Osteoblast (primary cell): ENCODE data around the gene SEMA3B. TPM values are rescaled to one million over a fixed set of nuclear protein-coding genes. Genes with fewer than 3 reads are reported as not detected.

ENCODE experiments used
- DNase-seq: peaks from one replicate; pipeline ENCODE4 v3.0.0; 2011; ENCODE audit warnings: low spot score, mixed read lengths; ENCODE audit not compliant: insufficient read length; ENCODE audit errors: missing footprints
- H2AFZ ChIP-seq: 2 replicates; pipeline ENCODE4 v1.6.0; 2011; ENCODE audit warnings: mild to moderate bottlenecking, low read length
- H3K27ac ChIP-seq: 2 replicates; pipeline ENCODE4 v1.5.1; 2011; ENCODE audit warnings: mild to moderate bottlenecking, low read depth, low read length, moderate library complexity
- H3K27me3 ChIP-seq: 2 replicates; pipeline ENCODE4 v1.6.0; 2012; ENCODE audit warnings: mild to moderate bottlenecking, control low read depth, inconsistent platforms, low read length, moderate library complexity; ENCODE audit not compliant: insufficient read depth
- H3K36me3 ChIP-seq: 2 replicates; pipeline ENCODE4 v1.5.1; 2011; ENCODE audit warnings: mild to moderate bottlenecking, low read length, control low read depth, moderate library complexity; ENCODE audit not compliant: insufficient read depth
- H3K4me1 ChIP-seq: 2 replicates; pipeline ENCODE4 v1.5.1; 2011; ENCODE audit warnings: mild to moderate bottlenecking, low read length, control low read depth, moderate library complexity; ENCODE audit not compliant: insufficient read depth
- H3K4me2 ChIP-seq: 2 replicates; pipeline ENCODE4 v1.6.0; 2011; ENCODE audit warnings: mild to moderate bottlenecking, low read length; ENCODE audit not compliant: insufficient read depth
- H3K4me3 ChIP-seq: fragments of 200-600 bp; sonication (generic); 3 replicates; pipeline ENCODE4 v1.5.1; 2012; ENCODE audit warnings: mild to moderate bottlenecking, low read length, inconsistent platforms; ENCODE audit not compliant: insufficient read depth
- H3K79me2 ChIP-seq: 2 replicates; pipeline ENCODE4 v1.6.0; 2012; ENCODE audit warnings: mild to moderate bottlenecking, low read length, control low read depth, inconsistent platforms; ENCODE audit not compliant: insufficient read depth
- H3K9me3 ChIP-seq: 2 replicates; pipeline ENCODE4 v1.5.1; 2011; ENCODE audit warnings: low read depth, low read length, control low read depth
- H4K20me1 ChIP-seq: 2 replicates; pipeline ENCODE4 v1.6.0; 2012; ENCODE audit warnings: mild to moderate bottlenecking, low read length, control low read depth; ENCODE audit not compliant: insufficient read depth
- total RNA-seq: library from RNA; depleted of rRNA; stranded (reverse); fragments of >200 nt; gene quantifications from 2 replicates; pipeline ENCODE4 v1.2.3, GENCODE V29; 2012
- TF ChIP-seq, protein P1 (sequence below): IDR thresholded peaks from 2 replicates; pipeline ENCODE4 v1.5.1; 2011; ENCODE audit warnings: mild to moderate bottlenecking, low read depth, low read length, moderate library complexity; ENCODE audit errors: extremely low read depth

The SEMA3B gene
- total RNA-seq = 5.9 and 10.1 TPM in 2 replicates

DNA sequence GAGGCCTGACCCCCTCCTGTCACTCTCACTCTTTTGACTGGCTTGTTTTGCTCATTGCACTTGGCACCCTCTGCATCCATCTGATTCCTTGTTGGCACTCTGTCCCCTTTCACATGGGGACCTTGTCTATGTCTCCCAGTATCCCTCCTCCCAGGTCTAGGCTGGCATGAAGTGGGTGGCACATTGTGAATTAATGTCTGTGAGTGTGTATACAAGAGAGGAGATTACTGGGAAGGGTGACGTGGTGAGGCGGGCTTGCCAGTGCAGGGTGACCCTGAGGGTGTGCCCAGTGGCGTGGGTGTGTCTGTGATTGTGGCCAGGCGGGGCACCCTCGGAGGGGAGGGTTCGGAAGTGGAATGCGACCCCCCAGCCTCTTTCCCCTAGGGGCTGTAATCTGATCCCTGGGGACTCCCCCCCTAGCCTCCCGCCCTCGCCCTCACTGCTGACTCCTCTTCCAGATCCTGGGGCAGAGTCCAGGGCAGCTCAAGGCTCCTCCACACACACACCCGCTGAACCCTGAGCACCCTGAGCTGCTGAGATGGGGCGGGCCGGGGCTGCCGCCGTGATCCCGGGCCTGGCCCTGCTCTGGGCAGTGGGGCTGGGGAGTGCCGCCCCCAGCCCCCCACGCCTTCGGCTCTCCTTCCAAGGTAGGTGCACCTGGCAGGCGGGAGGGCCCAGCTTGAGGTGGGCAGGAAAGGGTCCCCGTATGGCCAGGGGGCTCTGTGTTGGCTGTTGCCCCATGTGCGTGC, at the start of gene SEMA3B:
Gene SEMA3B (plus strand): TSS at position 445 of the 749 bp plus-strand sequence. CDS start 94 bp downstream, at position 539.
- peak; percentile 97 for DNase-seq
- no peak within 1 kb of the TSS for H2AFZ ChIP-seq
- TF ChIP-seq, protein P1, sequence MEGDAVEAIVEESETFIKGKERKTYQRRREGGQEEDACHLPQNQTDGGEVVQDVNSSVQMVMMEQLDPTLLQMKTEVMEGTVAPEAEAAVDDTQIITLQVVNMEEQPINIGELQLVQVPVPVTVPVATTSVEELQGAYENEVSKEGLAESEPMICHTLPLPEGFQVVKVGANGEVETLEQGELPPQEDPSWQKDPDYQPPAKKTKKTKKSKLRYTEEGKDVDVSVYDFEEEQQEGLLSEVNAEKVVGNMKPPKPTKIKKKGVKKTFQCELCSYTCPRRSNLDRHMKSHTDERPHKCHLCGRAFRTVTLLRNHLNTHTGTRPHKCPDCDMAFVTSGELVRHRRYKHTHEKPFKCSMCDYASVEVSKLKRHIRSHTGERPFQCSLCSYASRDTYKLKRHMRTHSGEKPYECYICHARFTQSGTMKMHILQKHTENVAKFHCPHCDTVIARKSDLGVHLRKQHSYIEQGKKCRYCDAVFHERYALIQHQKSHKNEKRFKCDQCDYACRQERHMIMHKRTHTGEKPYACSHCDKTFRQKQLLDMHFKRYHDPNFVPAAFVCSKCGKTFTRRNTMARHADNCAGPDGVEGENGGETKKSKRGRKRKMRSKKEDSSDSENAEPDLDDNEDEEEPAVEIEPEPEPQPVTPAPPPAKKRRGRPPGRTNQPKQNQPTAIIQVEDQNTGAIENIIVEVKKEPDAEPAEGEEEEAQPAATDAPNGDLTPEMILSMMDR = no peak
- peak within 1 kb of the TSS; percentile 2 for H3K27ac ChIP-seq
- H3K4me2 ChIP-seq = peak within 1 kb of the TSS; percentile 67
- H3K4me1 ChIP-seq = peaks cover 43% of the 10 kb centered on the region
- no peaks in the 10 kb centered on the region for H4K20me1 ChIP-seq
- H3K27me3 ChIP-seq = no peaks in the 10 kb centered on the region
- H3K36me3 ChIP-seq = no peaks in the 10 kb centered on the region
- H3K79me2 ChIP-seq = no peaks in the 10 kb centered on the region
- peak within 1 kb of the TSS; percentile 59 for H3K4me3 ChIP-seq
- H3K9me3 ChIP-seq = no peaks in the 10 kb centered on the region

- no peaks in the 10 kb centered on the region for H3K9me3 ChIP-seq
- no peaks in the 10 kb centered on the region for H3K4me1 ChIP-seq
- no peak overlapping the region for H3K4me2 ChIP-seq
- H4K20me1 ChIP-seq = no peaks in the 10 kb centered on the region
- no peaks in the 10 kb centered on the region for H3K79me2 ChIP-seq
- H3K36me3 ChIP-seq = no peaks in the 10 kb centered on the region
- DNase-seq = no peak
- no peak overlapping the region for H3K27ac ChIP-seq
- H2AFZ ChIP-seq = no peak overlapping the region
- peaks cover 8% of the 10 kb centered on the region for H3K27me3 ChIP-seq
- H3K4me3 ChIP-seq = no peak overlapping the region
- TF ChIP-seq, protein P1 = no peak
Observed at GRCh38 chr3:50219285-50219684, 49.7 kb upstream of the SEMA3B start.

- Histone ChIP-seq H3K36me3 (no peaks in the 10 kb centered on the region), H3K4me3 (no peak overlapping the region), H4K20me1 (no peaks in the 10 kb centered on the region), H3K27me3 (peaks cover 12% of the 10 kb centered on the region), H2AFZ (no peak overlapping the region), H3K4me2 (no peak overlapping the region), H3K9me3 (no peaks in the 10 kb centered on the region), H3K79me2 (no peaks in the 10 kb centered on the region), H3K4me1 (no peaks in the 10 kb centered on the region), H3K27ac (no peak overlapping the region)
- TF ChIP-seq, protein P1 = no peak
- DNase-seq = peak; percentile 86
Observed at GRCh38 chr3:50220109-50220508, 48.8 kb upstream of the SEMA3B start.

DNA sequence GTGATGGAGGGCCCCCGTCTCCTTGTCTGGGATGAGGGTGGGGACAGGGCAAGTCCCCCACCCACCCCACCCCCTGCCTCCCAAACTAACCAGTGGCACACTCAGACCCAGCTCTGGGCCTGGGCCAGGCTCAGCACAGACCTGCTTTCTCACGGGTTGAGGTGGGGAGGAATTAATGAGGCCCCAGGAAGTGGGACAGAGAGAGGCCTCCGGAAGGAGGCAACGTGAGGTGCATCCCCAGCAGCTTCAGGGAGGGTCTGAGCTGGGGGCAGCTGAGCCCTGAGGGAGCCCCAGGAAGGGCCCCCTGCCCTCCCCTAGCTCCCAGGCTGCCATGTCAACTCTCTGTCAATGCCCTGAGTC, 47.9 kb upstream of the SEMA3B start:
- H3K4me1 ChIP-seq = no peaks in the 10 kb centered on the region
- H3K79me2 ChIP-seq = no peaks in the 10 kb centered on the region
- H3K4me3 ChIP-seq = no peak overlapping the region
- TF ChIP-seq, protein P1 = no peak
- no peaks in the 10 kb centered on the region for H3K9me3 ChIP-seq
- no peak overlapping the region for H3K27ac ChIP-seq
- no peak overlapping the region for H2AFZ ChIP-seq
- H3K27me3 ChIP-seq = peaks cover 11% of the 10 kb centered on the region
- DNase-seq = peak; percentile 57
- H3K36me3 ChIP-seq = no peaks in the 10 kb centered on the region
- H4K20me1 ChIP-seq = no peaks in the 10 kb centered on the region
- no peak overlapping the region for H3K4me2 ChIP-seq
